HL-60/S4 treated with phorbol 12-myristate 13-acetate at 8.2 ng/mL for 4 days and 3 days (cell line): ENCODE data around the gene ANKZF1.

Source experiments
- in situ Hi-C: fragments of 300-500 bp; cut with MboI; formaldehyde crosslinking; loops from 2 replicates; pipeline ENCODE4 v1.15.0; 2022; ENCODE audit warnings: low sequenced_read_pairs

ANKZF1 gene

GRCh38 chr2:219223831-219224610 is 5.6 kb upstream of the ANKZF1 start:
- in situ Hi-C loops = no loop called here

GRCh38 chr2:219225350-219225749 is 4.3 kb upstream of the ANKZF1 start:
- in situ Hi-C loops = no loop called here

GRCh38 chr2:219228041-219228910 is 1.3 kb upstream of the ANKZF1 start:
- in situ Hi-C loops = no loop called here

GRCh38 chr2:219228911-219229304 is 698 bp upstream of the ANKZF1 start:
- in situ Hi-C loops = no loop called here

- in situ Hi-C loops = no loop called here
Observed at GRCh38 chr2:219230059-219230540, 494 bp downstream of the ANKZF1 start.

- in situ Hi-C loops = no loop called here
Observed at GRCh38 chr2:219234331-219234730, 4.7 kb downstream of the ANKZF1 start.

- in situ Hi-C loops = no loop called here
Observed at GRCh38 chr2:219243291-219243761, 13.7 kb downstream of the ANKZF1 start.

- in situ Hi-C loops = no loop called here
Observed at GRCh38 chr2:219244789-219245147, 15.2 kb downstream of the ANKZF1 start.

- in situ Hi-C loops = no loop called here
Observed at GRCh38 chr2:219245148-219245898, 15.7 kb downstream of the ANKZF1 start, which contains the start of the genes GLB1L and STK16. Gene GLB1L, minus strand, starts transcription at chr2:219245444. Its CDS starts 1,871 bp downstream, at chr2:219243573. Gene STK16, plus strand, starts transcription at chr2:219245479. Its CDS starts 521 bp downstream, at chr2:219246000.

- in situ Hi-C loops = no loop called here
Observed at GRCh38 chr2:219245899-219246230, 16.3 kb downstream of the ANKZF1 start.

GRCh38 chr2:219246559-219246958 is 17.0 kb downstream of the ANKZF1 start:
- in situ Hi-C loops = no loop called here

- in situ Hi-C loops = no loop called here
Observed at GRCh38 chr2:219247678-219248642, 18.4 kb downstream of the ANKZF1 start.

GRCh38 chr2:219248845-219249202 is 19.2 kb downstream of the ANKZF1 start:
- in situ Hi-C loops = no loop called here

GRCh38 chr2:219249203-219249980 is 19.8 kb downstream of the ANKZF1 start:
- in situ Hi-C loops = no loop called here

- in situ Hi-C loops = no loop called here
Observed at GRCh38 chr2:219250049-219250781, 20.6 kb downstream of the ANKZF1 start.

- in situ Hi-C loops = no loop called here
Observed at GRCh38 chr2:219251656-219252055, 22.1 kb downstream of the ANKZF1 start.

GRCh38 chr2:219252084-219252483 is 22.5 kb downstream of the ANKZF1 start:
- in situ Hi-C loops = no loop called here

GRCh38 chr2:219252570-219252899 is 22.9 kb downstream of the ANKZF1 start:
- in situ Hi-C loops = no loop called here
